ES-I3 (cell line): ENCODE results near the gene S100A16.
"Not testable (repeated sequence)": the region's sequence is repeated elsewhere in the genome, so short reads cannot be mapped to it uniquely, and the experiment has no call there.

Experiments used
- H3K36me3 ChIP-seq: 2 replicates; pipeline ENCODE4 v1.6.1; 2013; ENCODE audit warnings: mild to moderate bottlenecking, low read length, control low read depth, moderate library complexity; ENCODE audit not compliant: insufficient read depth
- H3K4me1 ChIP-seq: 2 replicates; pipeline ENCODE4 v1.6.1; 2013; ENCODE audit warnings: mild to moderate bottlenecking, control low read depth, low read length; ENCODE audit not compliant: insufficient read depth
- H3K9ac ChIP-seq: 2 replicates; pipeline ENCODE4 v1.6.1; 2013; ENCODE audit warnings: low read depth, mild to moderate bottlenecking, low read length, moderate library complexity
- H3K9me3 ChIP-seq: 2 replicates; pipeline ENCODE4 v1.6.1; 2013; ENCODE audit warnings: mild to moderate bottlenecking, low read length, moderate library complexity; ENCODE audit not compliant: control insufficient read depth, insufficient read depth

Gene S100A16

DNA sequence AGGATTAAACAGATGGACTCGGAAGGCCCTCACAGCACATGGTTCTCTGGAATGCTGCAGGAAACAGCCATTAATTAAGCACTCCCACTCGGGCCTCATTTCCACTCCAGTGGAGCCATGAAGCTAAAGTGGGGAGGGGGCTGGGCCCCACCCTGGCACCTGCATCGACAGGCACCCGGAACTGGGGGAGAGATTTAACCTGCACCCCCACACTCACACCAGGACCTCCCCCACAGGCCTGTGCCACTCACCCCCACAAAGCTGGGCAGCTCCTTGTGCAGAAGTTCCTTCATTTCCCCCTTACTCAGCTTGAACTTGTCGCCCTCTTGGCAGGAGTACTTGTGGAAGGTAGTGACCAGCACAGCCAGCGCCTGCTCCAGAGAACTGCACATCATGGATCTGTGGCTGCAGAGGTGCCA lies 49.4 kb downstream of the S100A16 start:
- H3K9ac ChIP-seq = no peak overlapping the region
- H3K4me1 ChIP-seq = peaks cover 27% of the 10 kb centered on the region
- no peaks in the 10 kb centered on the region for H3K9me3 ChIP-seq
- H3K36me3 ChIP-seq = no peaks in the 10 kb centered on the region

DNA sequence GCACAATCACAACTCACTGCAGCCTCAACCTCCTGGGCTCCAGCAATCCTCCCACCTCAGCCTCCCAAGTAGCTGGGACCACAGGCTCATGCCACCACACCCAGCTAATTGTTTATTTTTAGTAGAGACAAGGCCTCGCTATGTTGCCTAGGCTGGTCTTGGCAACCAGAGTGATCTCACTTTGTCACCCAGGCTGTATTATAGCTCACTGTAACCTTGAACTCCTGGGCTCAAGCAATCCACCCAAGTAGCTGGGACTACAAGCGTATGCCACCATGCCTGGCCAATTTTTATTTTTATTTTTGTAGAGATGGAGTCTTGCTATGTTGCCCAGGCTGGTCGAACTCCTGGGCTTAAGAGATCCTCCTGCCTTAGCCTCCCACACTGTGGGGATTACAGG lies 50.9 kb downstream of the S100A16 start:
- H3K9me3 ChIP-seq, H3K36me3 ChIP-seq, H3K9ac ChIP-seq: not testable (repeated sequence)
- H3K4me1 ChIP-seq = peaks cover 15% of the 10 kb centered on the region

DNA sequence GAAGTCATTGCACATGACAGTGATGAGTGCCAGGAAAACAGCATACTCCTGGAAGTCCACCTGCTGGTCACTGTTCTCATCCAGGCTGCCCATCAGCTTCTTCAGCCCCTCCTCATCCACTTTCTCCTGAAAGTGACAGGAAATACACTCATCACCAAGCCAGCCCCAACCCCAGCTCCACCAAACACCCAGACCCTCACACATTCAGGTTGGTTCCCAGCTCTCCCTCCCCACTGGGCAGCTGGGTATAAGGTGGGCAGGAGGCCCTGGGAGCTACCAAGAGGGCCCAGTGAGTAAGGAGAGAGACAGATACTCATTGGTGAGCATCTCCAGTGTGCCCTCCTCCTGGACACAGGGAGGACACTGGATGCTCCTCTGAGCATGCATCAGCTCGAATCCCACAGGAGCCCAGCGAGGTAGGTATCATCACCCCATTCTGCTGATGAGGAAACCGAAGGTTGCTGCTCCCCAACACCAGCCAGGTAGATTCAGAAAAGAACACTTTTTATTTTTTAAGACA lies 51.4 kb downstream of the S100A16 start:
- H3K36me3 ChIP-seq = no peaks in the 10 kb centered on the region
- H3K4me1 ChIP-seq = peaks cover 11% of the 10 kb centered on the region
- no peaks in the 10 kb centered on the region for H3K9me3 ChIP-seq
- no peak overlapping the region for H3K9ac ChIP-seq

DNA sequence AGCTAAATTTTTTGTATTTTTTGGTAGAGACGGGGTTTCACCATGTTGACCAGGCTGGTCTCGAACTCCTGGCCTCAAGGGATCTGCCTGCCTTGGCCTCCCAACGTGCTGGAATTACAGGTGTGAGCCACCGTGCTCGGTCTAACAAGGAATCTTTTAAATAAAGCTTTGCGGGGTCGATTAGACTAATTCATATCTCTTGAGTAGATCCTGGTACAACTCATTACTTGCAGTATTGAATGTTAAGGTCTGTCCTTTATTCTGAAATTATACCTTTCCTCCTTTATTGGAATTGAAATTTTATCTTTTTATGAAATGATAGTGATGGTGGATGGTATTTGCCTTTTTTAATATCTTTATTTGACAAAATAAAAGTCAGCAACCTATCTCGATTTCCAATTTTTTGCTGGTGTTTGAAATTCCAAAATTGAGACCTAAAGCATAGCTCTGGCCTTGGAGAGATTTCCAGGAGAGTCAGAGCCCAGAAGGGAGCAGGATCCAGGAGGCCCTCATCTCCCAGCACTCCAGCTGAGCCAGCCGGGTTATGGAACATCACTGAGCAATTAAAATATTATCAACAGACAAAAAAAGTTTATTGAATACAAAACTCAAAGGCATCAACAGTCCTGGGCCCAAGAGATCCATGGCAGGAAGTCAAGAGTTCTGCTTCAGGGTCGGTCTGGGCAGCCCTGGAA lies 52.0 kb downstream of the S100A16 start:
- Histone ChIP-seq H3K4me1 (peaks cover 8% of the 10 kb centered on the region), H3K36me3 (no peaks in the 10 kb centered on the region), H3K9me3 (no peaks in the 10 kb centered on the region), H3K9ac (no peak overlapping the region)

DNA sequence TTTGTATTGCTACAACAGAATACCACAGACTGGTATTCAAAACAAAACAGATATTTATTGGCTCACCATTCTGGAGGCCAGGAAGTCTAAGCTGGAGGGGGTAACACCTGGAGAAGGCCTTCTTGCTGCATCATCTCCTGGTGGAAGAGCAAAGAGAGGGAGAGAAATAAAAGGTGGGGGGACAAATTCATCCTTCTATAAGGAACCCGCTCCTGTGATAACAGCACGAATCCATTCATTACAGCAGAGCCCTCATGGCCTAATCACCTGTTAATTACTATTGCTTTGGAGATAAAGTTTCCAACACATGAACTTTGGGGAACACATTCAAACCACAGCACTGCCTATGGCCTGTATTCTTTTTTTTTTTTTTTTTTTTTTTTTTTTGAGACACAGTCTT lies 52.7 kb downstream of the S100A16 start:
- Histone ChIP-seq H3K9me3 (no peaks in the 10 kb centered on the region), H3K9ac (no peak overlapping the region), H3K36me3 (no peaks in the 10 kb centered on the region), H3K4me1 (peaks cover 1% of the 10 kb centered on the region)

DNA sequence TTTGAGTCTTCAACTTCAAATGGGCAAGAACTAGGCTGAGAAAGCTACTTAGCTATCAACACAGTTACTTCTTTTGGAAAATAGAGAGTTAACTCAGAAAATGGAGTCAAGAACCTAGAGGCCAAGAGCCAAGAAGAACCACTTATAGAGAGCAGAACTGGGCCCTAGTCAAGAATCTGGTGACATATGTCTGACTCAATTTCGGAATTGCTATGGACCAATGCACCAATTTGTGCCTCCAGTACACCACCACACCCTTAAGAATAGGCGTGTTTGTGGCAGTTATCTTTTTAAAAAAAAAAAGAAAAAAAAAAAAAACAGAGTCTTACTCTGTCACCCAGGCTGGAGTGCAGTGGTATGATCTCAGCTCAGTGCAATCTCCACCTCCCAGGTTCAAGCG lies 55.1 kb downstream of the S100A16 start:
- Histone ChIP-seq H3K36me3 (no peaks in the 10 kb centered on the region), H3K4me1 (peaks cover 9% of the 10 kb centered on the region; the same call in 1 of the 2 replicates), H3K9me3 (no peaks in the 10 kb centered on the region), H3K9ac (no peak overlapping the region)
